ENCODE measurements around the gene LHPP.

GRCh38 chr10:124509880-124510632, 48.4 kb downstream of the LHPP start:
- TF ChIP-seq, protein P1, sequence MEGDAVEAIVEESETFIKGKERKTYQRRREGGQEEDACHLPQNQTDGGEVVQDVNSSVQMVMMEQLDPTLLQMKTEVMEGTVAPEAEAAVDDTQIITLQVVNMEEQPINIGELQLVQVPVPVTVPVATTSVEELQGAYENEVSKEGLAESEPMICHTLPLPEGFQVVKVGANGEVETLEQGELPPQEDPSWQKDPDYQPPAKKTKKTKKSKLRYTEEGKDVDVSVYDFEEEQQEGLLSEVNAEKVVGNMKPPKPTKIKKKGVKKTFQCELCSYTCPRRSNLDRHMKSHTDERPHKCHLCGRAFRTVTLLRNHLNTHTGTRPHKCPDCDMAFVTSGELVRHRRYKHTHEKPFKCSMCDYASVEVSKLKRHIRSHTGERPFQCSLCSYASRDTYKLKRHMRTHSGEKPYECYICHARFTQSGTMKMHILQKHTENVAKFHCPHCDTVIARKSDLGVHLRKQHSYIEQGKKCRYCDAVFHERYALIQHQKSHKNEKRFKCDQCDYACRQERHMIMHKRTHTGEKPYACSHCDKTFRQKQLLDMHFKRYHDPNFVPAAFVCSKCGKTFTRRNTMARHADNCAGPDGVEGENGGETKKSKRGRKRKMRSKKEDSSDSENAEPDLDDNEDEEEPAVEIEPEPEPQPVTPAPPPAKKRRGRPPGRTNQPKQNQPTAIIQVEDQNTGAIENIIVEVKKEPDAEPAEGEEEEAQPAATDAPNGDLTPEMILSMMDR (IDR thresholded peaks at IDR 0.05; ENCODE audit: insufficient read depth, low read length) = no peak
- TF ChIP-seq SPI1 (IDR thresholded peaks at IDR 0.05; ENCODE audit: borderline replicate concordance, low read depth) = no peak
- no peak for TF ChIP-seq POLR2AphosphoS5 (IDR thresholded peaks at IDR 0.05; ENCODE audit: low read depth)
